GM23338 (cell line): Measurements from ENCODE around the gene ARMH4.

ENCODE experiments used
- CTCF ChIP-seq, 2 experiments: fragments of 200-600 bp in 1 of 2; sonication (generic) in 1 of 2; conservative IDR thresholded peaks; 2 replicates each; pipeline versions ENCODE4 v1.5.1 to v1.6.1; 2016 to 2017; ENCODE audit warnings: antibody characterized with exemption in 2 of 2, low read depth in 2 of 2, mild to moderate bottlenecking in 2 of 2, moderate library complexity in 1 of 2
- ETS1 ChIP-seq: IDR thresholded peaks from 2 replicates; pipeline ENCODE4 v1.6.1; 2016; ENCODE audit warnings: antibody characterized with exemption
- EZH2 ChIP-seq: fragments of 200-600 bp; sonication (generic); IDR thresholded peaks from one replicate; pipeline ENCODE4 v1.8.0; 2017; ENCODE audit warnings: antibody characterized with exemption, mild to moderate bottlenecking, low read depth; ENCODE audit not compliant: unreplicated experiment
- EZH2phosphoT487 ChIP-seq: fragments of 200-600 bp; sonication (generic); IDR thresholded peaks from one replicate; pipeline ENCODE4 v1.8.1; 2018; ENCODE audit warnings: antibody characterized with exemption; ENCODE audit not compliant: unreplicated experiment
- JUNB ChIP-seq: IDR thresholded peaks from one replicate; pipeline ENCODE4 v1.6.1; 2016; ENCODE audit warnings: antibody characterized with exemption; ENCODE audit not compliant: unreplicated experiment
- POLR2AphosphoS5 ChIP-seq: IDR thresholded peaks from 2 replicates; pipeline ENCODE4 v1.6.1; 2016; ENCODE audit warnings: antibody characterized with exemption, low read depth
- REST ChIP-seq: IDR thresholded peaks from one replicate; pipeline ENCODE4 v1.6.1; 2018; ENCODE audit warnings: antibody characterized with exemption; ENCODE audit not compliant: unreplicated experiment

GRCh38 chr14:58143106-58143505 lies 8.9 kb downstream of the ARMH4 start:
- TF ChIP-seq CTCF (conservative IDR thresholded peaks at IDR 0.05; ENCODE audit: low read depth in 2 of 2) (no peak), REST (no peak), POLR2AphosphoS5 (no peak), EZH2 (no peak), EZH2phosphoT487 (no peak), JUNB (no peak), ETS1 (no peak)
